Fibroblast of skin of right biceps (primary cell): Measurements from ENCODE around the gene FSTL4.

Experiments used
- DNase-seq: peaks from one replicate; pipeline ENCODE4 v3.0.0-alpha.2; 2013

FSTL4 gene

GRCh38 chr5:133382661-133383579 is 229.4 kb downstream of the FSTL4 start:
- no peak for DNase-seq

GRCh38 chr5:133381571-133382365 is 230.6 kb downstream of the FSTL4 start:
- DNase-seq = no peak

GRCh38 chr5:133381041-133381440 is 231.3 kb downstream of the FSTL4 start:
- DNase-seq = no peak

GRCh38 chr5:133377736-133378135 is 234.6 kb downstream of the FSTL4 start:
- no peak for DNase-seq

GRCh38 chr5:133376986-133377385 is 235.4 kb downstream of the FSTL4 start:
- DNase-seq = no peak

- no peak for DNase-seq
Observed at GRCh38 chr5:133373121-133373870, 239.0 kb downstream of the FSTL4 start.

- DNase-seq = no peak
Observed at GRCh38 chr5:133372293-133372937, 239.9 kb downstream of the FSTL4 start.

- DNase-seq = no peak
Observed at GRCh38 chr5:133371371-133372155, 240.8 kb downstream of the FSTL4 start.

GRCh38 chr5:133370904-133371303 is 241.4 kb downstream of the FSTL4 start:
- DNase-seq = no peak

- no peak for DNase-seq
Observed at GRCh38 chr5:133370036-133370831, 242.1 kb downstream of the FSTL4 start.

- DNase-seq = no peak
Observed at GRCh38 chr5:133368916-133369783, 243.2 kb downstream of the FSTL4 start.

- DNase-seq = no peak
Observed at GRCh38 chr5:133367984-133368383, 244.4 kb downstream of the FSTL4 start.

GRCh38 chr5:133367071-133367786 is 245.1 kb downstream of the FSTL4 start:
- DNase-seq = no peak

GRCh38 chr5:133366438-133366837 is 245.9 kb downstream of the FSTL4 start:
- DNase-seq = no peak

GRCh38 chr5:133365738-133366137 is 246.6 kb downstream of the FSTL4 start:
- DNase-seq = no peak

- DNase-seq = no peak
Observed at GRCh38 chr5:133364936-133365707, 247.2 kb downstream of the FSTL4 start.

GRCh38 chr5:133363807-133364587 is 248.3 kb downstream of the FSTL4 start:
- no peak for DNase-seq

- no peak for DNase-seq
Observed at GRCh38 chr5:133362438-133362837, 249.9 kb downstream of the FSTL4 start.
